GM12873 (cell line): ENCODE measurements around the gene AGAP2.

ENCODE experiments used
- CTCF ChIP-seq: IDR thresholded peaks from 2 replicates; pipeline ENCODE4 v1.5.1; 2012; ENCODE audit warnings: low read depth, mild to moderate bottlenecking, moderate library complexity, low read length, control low read depth; ENCODE audit not compliant: insufficient read depth; ENCODE audit errors: missing control alignments

Gene AGAP2

DNA sequence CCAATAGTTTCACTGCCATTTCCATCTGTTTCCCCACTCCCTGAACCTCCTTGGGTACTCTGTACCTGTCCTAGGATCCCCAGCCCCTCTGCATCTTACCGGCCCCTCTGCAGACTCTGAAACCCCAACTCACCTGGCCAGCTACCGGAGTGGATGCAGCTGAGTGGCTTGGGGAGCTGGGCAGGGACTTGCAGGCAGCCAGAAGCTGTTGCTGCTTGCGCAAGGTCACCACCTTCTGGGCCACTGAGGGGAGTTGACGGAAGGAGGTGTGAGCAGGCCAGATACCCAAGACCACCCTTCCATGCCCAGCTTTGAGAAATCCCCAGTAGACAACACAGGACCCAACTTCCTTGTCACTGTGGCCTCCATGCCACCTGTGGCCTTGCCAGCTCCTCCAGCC is 6.3 kb downstream of the AGAP2 start:
- no peak for TF ChIP-seq CTCF

- TF ChIP-seq CTCF: no peak
Measured at GRCh38 chr12:57731411-57732080, 7.0 kb downstream of the AGAP2 start.

DNA sequence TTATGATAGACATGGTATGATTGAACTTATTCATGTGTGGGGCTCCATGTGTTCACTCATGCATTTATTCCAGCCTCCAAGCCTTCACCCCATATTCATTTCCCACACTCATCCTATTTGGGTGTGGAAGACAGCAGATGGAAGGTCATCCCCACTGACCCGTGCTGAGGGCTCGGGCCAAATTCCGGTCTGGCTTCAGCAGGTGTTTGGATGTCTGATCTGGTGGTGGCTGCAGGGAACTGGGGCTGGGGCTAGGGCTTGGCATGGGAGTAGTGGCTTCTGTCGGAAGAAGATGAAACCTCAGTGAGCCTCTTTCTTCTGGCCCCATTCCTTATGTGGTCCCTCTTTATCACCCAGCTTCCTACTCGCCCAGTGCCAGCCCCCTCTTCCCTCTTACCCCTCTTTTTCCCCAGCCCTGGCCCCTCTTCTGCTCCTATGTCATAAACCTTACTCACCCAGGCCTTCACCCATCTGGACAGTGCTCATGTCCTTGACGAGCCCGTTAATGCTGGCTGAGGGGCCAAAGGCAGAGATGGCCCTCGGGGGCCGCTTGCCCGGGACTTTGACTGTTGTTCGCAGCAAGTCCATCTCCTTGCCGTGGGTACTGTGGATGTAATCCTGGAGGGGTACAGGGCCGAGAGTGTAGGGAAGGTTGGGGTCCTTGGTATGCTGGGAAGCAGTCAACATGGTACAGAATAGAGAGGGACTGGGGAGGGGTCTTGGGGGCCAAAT is 8.0 kb downstream of the AGAP2 start:
- TF ChIP-seq CTCF: no peak

- no peak for TF ChIP-seq CTCF
Measured at GRCh38 chr12:57729321-57729844, 9.2 kb downstream of the AGAP2 start.

DNA sequence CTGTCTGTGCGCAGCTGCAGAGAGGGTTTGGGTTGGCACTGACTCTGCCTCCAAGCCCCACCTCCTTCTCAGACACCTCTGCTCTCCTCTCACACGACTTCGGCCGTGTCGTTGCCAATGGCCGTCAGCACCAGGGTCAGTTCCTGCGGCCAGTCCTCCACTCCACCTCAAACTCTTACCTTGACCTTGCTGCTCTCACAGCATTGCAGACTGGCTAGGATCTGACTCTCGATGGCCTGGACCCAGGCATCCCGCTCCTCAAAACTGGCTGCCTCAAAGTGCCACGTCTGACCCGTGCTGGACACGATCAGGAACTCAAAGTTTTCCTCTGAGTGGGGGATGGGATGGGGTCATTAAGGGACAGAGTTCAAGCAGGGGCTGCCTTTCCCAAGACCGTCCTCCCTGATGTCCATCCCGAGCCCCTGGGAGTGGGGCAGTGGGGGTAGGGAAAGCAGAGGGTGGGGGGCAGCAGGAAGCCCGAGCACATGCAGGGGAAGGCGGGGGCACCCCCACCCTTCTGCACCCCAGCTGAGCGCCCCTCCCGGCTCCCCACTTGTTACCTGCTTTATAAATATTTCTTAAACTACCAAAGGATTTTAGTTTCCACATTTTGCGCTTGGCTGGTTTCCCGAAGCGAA is 10.7 kb downstream of the AGAP2 start:
- TF ChIP-seq CTCF: no peak

DNA sequence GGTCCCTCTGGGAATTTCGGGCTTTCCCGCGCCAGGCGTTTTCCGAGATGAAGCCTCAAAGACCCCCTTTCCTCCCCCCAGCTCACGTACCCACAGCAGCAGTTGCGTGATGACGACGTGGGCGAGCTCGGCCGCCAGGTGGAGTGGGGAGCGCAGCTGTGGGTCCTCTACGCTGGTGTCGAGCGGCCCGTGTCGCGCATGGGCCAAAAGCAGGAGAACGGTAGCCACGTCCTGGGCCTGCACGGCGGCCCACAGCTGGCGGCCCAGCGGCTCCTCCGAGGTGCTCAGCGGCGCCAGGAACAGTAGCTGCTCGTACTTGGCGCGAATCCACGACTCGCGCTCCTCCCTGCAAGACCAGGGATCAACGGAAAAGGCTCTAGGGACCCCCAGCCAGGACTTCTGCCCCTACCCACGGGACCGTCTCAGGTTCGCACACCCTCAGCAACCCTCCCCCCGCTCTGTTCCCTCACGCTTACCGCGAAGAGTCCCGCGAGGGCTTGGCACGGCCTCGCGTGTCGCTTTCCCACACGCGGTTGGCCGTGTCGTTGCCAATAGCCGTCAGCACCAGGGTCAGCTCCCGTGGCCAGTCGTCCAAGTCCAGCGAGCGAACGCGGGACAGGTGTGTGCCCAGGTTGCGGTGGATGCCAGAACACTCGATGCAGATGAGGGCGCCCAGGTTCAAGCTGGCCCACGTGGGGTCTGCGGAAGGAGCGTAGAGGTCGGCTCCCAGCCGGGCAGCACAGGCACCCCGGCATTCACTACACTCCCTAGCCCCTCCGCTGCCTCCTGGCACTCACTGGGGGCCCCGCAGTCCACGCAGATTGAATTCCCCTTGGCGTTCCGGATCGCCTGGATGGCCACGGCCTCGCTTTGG is 11.4 kb downstream of the AGAP2 start:
- TF ChIP-seq CTCF: no peak
